Keratinocyte (primary cell): ENCODE measurements around the gene ANKUB1. TPM values are rescaled to one million over a fixed set of nuclear protein-coding genes. Genes with fewer than 3 reads are reported as not detected.

Experiments used
- DNase-seq: peaks from one replicate; pipeline ENCODE4 v3.0.0-alpha.2; 2011; ENCODE audit warnings: low read depth, missing footprints, low spot score
- FAIRE-seq: peaks from 2 replicates; lab custom pipeline; 2011; peaks lifted over from hg19 to GRCh38; lab: Jason Lieb, UNC
- H2AFZ ChIP-seq: 2 replicates; pipeline ENCODE4 v1.6.0; 2012; ENCODE audit warnings: low read length, control low read depth, inconsistent platforms; ENCODE audit not compliant: control insufficient read depth
- H3K27ac ChIP-seq: 2 replicates; pipeline ENCODE4 v1.5.1; 2011; ENCODE audit warnings: low read length; ENCODE audit not compliant: control insufficient read depth, insufficient read depth
- H3K27me3 ChIP-seq: 3 replicates; pipeline ENCODE4 v1.6.0; 2011; ENCODE audit warnings: low read length; ENCODE audit not compliant: control insufficient read depth, insufficient read depth; ENCODE audit errors: extremely low read depth
- H3K36me3 ChIP-seq, 2 experiments: 2 replicates in 1 of 2; 3 replicates in 1 of 2; pipeline ENCODE4 v1.5.1; 2011; ENCODE audit warnings: low read length in 2 of 2, mild to moderate bottlenecking in 1 of 2; ENCODE audit not compliant: control insufficient read depth in 2 of 2, insufficient read depth in 2 of 2; ENCODE audit errors: extremely low read depth in 1 of 2
- H3K4me1 ChIP-seq: 3 replicates; pipeline ENCODE4 v1.5.1; 2011; ENCODE audit warnings: low read length; ENCODE audit not compliant: control insufficient read depth, insufficient read depth; ENCODE audit errors: extremely low read depth
- H3K4me2 ChIP-seq: 3 replicates; pipeline ENCODE4 v1.6.0; 2011; ENCODE audit warnings: low read depth, low read length; ENCODE audit not compliant: control insufficient read depth, insufficient read depth; ENCODE audit errors: extremely low read depth
- H3K4me3 ChIP-seq, 3 experiments: fragments of 200-600 bp in 1 of 3; sonication (generic) in 1 of 3; 2 replicates in 2 of 3; 3 replicates in 1 of 3; pipeline ENCODE4 v1.5.1; 2011 to 2016; ENCODE audit warnings: low read length in 3 of 3, mild to moderate bottlenecking in 3 of 3, control low read depth in 2 of 3, inconsistent platforms in 1 of 3, low read depth in 1 of 3, mixed read lengths in 1 of 3, mixed run types in 1 of 3, moderate library complexity in 1 of 3; ENCODE audit not compliant: control insufficient read depth in 2 of 3, insufficient read depth in 2 of 3; ENCODE audit errors: extremely low read depth in 1 of 3
- H3K79me2 ChIP-seq: 2 replicates; pipeline ENCODE4 v1.6.0; 2012; ENCODE audit warnings: low read length; ENCODE audit not compliant: control insufficient read depth, insufficient read depth
- H3K9ac ChIP-seq: 3 replicates; pipeline ENCODE4 v1.6.0; 2011; ENCODE audit warnings: low read length; ENCODE audit not compliant: control insufficient read depth, insufficient read depth; ENCODE audit errors: extremely low read depth
- H3K9me1 ChIP-seq: 3 replicates; pipeline ENCODE4 v1.6.0; 2011; ENCODE audit warnings: low read length; ENCODE audit not compliant: control insufficient read depth, insufficient read depth; ENCODE audit errors: extremely low read depth
- H3K9me3 ChIP-seq: 2 replicates; pipeline ENCODE4 v1.5.1; 2012; ENCODE audit warnings: low read depth, low read length; ENCODE audit not compliant: control insufficient read depth
- H4K20me1 ChIP-seq: 3 replicates; pipeline ENCODE4 v1.6.0; 2011; ENCODE audit warnings: low read length; ENCODE audit not compliant: control insufficient read depth, insufficient read depth; ENCODE audit errors: extremely low read depth
- EZH2 ChIP-seq: IDR thresholded peaks from one replicate; pipeline ENCODE4 v1.6.1; 2012; ENCODE audit warnings: inconsistent platforms, mild to moderate bottlenecking, low read length, moderate library complexity
- dilution Hi-C: fragments of 300-500 bp; cut with MboI; formaldehyde crosslinking; loops from one replicate; pipeline ENCODE4 v1.7.0; 2020; ENCODE audit warnings: low sequenced_read_pairs; ENCODE audit not compliant: extremely low pct_ligation_motif_present
- polyA plus RNA-seq, 5 experiments: library from polyadenylated mRNA; depleted of rRNA in 3 of 5; stranded (reverse) in 3 of 5; stranded (forward) in 1 of 5; unstranded in 1 of 5; fragments of >200 nt; gene quantifications; 1 replicate in 1 of 5; 2 replicates in 3 of 5; 3 replicates in 1 of 5; pipeline versions ENCODE4 v1.2.1 to v1.2.3, GENCODE V29; 2011 to 2012; ENCODE audit warnings: missing spikeins in 2 of 5, low read depth in 1 of 5, low replicate concordance in 1 of 5
- TF ChIP-seq, protein P1 (sequence below), 3 experiments: IDR thresholded peaks in 1 of 3; conservative IDR thresholded peaks in 1 of 3; optimal IDR thresholded peaks in 1 of 3; 2 replicates in 2 of 3; 3 replicates in 1 of 3; pipeline versions ENCODE3 to v1.5.1; 2011; ENCODE audit warnings: low read length in 3 of 3, mild to moderate bottlenecking in 3 of 3, moderate library complexity in 2 of 3, control low read depth in 1 of 3, inconsistent platforms in 1 of 3; ENCODE audit not compliant: insufficient read depth in 2 of 3; ENCODE audit errors: extremely low read depth in 1 of 3

The ANKUB1 gene
- polyA plus RNA-seq, 1 donor (not counting 4 experiments of a cell fraction or from before 2014, with no cell fraction given), result 0.66 TPM

DNA sequence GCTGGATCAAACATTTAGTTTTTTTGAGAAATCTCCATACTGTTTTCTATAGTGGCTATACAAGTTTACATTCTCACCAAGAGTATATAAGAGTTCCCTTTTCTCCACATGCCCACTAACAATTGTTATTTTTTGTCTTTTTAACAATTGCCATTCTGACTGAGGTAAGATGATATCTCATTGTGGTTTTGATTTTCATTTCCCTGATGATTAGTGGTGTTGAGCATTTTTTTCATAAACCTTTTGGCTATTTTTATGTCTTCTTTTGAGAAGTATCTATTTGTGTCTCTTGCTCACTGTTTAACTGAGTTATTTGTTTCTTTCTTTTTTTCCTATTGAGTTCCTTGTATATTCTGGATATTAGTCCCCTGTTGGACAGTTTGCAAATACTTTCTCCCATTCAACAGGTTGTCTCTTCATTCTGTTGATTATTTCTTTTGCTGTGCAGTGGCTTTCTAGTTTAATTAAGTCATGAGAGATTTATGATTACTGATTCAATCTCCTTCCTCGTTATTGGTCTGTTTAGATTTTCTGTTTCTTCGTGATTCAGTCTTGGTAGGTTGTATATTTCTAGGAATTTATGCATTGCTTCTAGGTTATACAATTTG lies 13.9 kb upstream of the ANKUB1 start:
- no peaks in the 10 kb centered on the region for H3K79me2 ChIP-seq
- FAIRE-seq, result no peak
- TF ChIP-seq, protein P1, sequence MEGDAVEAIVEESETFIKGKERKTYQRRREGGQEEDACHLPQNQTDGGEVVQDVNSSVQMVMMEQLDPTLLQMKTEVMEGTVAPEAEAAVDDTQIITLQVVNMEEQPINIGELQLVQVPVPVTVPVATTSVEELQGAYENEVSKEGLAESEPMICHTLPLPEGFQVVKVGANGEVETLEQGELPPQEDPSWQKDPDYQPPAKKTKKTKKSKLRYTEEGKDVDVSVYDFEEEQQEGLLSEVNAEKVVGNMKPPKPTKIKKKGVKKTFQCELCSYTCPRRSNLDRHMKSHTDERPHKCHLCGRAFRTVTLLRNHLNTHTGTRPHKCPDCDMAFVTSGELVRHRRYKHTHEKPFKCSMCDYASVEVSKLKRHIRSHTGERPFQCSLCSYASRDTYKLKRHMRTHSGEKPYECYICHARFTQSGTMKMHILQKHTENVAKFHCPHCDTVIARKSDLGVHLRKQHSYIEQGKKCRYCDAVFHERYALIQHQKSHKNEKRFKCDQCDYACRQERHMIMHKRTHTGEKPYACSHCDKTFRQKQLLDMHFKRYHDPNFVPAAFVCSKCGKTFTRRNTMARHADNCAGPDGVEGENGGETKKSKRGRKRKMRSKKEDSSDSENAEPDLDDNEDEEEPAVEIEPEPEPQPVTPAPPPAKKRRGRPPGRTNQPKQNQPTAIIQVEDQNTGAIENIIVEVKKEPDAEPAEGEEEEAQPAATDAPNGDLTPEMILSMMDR (optimal IDR thresholded peaks at IDR 0.05 in 1 of 3, IDR thresholded peaks at IDR 0.05 in 1 of 3, conservative IDR thresholded peaks at IDR 0.05 in 1 of 3; ENCODE audit: extremely low read depth in 1 of 3, insufficient read depth in 2 of 3, low read length in 3 of 3), result no peak
- TF ChIP-seq EZH2, result no peak

DNA sequence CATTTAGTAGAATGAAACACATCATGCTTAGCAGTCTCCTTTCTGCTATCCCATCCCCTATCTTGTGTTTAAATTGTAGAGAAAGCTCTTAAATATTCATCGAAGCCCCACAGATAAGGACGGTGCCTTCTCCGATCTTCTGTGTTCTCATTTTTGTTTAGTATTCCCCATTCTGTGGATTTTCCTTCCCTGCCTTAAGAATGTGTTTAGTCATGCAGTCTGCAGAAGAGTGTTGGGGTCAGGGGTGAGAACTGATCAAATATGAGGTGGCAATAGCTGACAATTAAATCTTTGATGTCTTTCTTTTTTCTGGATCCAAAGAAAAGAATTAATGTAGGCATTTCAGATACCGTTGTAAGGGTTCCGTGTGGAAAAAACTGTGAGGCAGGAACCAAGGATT lies 9.3 kb upstream of the ANKUB1 start:
- Histone ChIP-seq H2AFZ (no peak overlapping the region), H3K4me3 (no peak overlapping the region), H3K9me3 (no peaks in the 10 kb centered on the region), H3K9ac (no peak overlapping the region), H4K20me1 (no peaks in the 10 kb centered on the region), H3K9me1 (no peaks in the 10 kb centered on the region), H3K4me2 (no peak overlapping the region), H3K4me1 (no peaks in the 10 kb centered on the region), H3K36me3 (no peaks in the 10 kb centered on the region), H3K79me2 (no peaks in the 10 kb centered on the region), H3K27me3 (no peaks in the 10 kb centered on the region), H3K27ac (no peak overlapping the region)
- TF ChIP-seq, protein P1 (optimal IDR thresholded peaks at IDR 0.05 in 1 of 3, IDR thresholded peaks at IDR 0.05 in 1 of 3, conservative IDR thresholded peaks at IDR 0.05 in 1 of 3; ENCODE audit: extremely low read depth in 1 of 3, insufficient read depth in 2 of 3, low read length in 3 of 3), result no peak
- no peak for TF ChIP-seq EZH2
- FAIRE-seq (no peak), DNase-seq (no peak)
- dilution Hi-C loops, result no loop called here

More for the DNA sequence above, 13.9 kb upstream of the ANKUB1 start:
- H3K9ac ChIP-seq, result no peak overlapping the region
- H3K27me3 ChIP-seq, result no peaks in the 10 kb centered on the region
- no peaks in the 10 kb centered on the region for H3K36me3 ChIP-seq
- peaks cover 7% of the 10 kb centered on the region for H3K4me1 ChIP-seq
- dilution Hi-C loops, result no loop called here
- H3K4me2 ChIP-seq, result no peak overlapping the region
- no peaks in the 10 kb centered on the region for H4K20me1 ChIP-seq
- peak overlapping the region; percentile 8 for H2AFZ ChIP-seq
- no peaks in the 10 kb centered on the region for H3K9me3 ChIP-seq
- DNase-seq, result no peak
- no peak overlapping the region for H3K4me3 ChIP-seq
- H3K27ac ChIP-seq, result no peak overlapping the region
- H3K9me1 ChIP-seq, result no peaks in the 10 kb centered on the region
